DND-41 (cell line): Measurements from ENCODE around the gene FAM107B.

ENCODE experiments used
- ATAC-seq: fragments of 200-7000 bp; cut with Tn5 transposase; 3 replicates; pipeline ENCODE4 v1.9.1; 2021; ENCODE audit warnings: low read depth; ENCODE audit not compliant: insufficient read depth
- DNase-seq: peaks from one replicate; pipeline ENCODE4 v3.0.0-alpha.2; 2020
- H2AFZ ChIP-seq: 2 replicates; pipeline ENCODE4 v1.6.0; 2012; ENCODE audit warnings: low read depth, low read length
- H3K27ac ChIP-seq: 2 replicates; pipeline ENCODE4 v1.5.1; 2012; ENCODE audit warnings: low read length, inconsistent platforms
- H3K27me3 ChIP-seq: fragments of 200-600 bp; sonication (generic); 2 replicates; pipeline ENCODE4 v1.6.0; 2012; ENCODE audit warnings: low read length, mild to moderate bottlenecking, inconsistent platforms; ENCODE audit not compliant: insufficient read depth, poor library complexity
- H3K36me3 ChIP-seq: 2 replicates; pipeline ENCODE4 v1.5.1; 2012; ENCODE audit warnings: low read length, inconsistent platforms; ENCODE audit not compliant: insufficient read depth
- H3K4me1 ChIP-seq: 2 replicates; pipeline ENCODE4 v1.5.1; 2012; ENCODE audit warnings: mild to moderate bottlenecking, low read length; ENCODE audit not compliant: insufficient read depth
- H3K4me2 ChIP-seq: 2 replicates; pipeline ENCODE4 v1.6.0; 2012; ENCODE audit warnings: mild to moderate bottlenecking, moderate library complexity, low read length, inconsistent platforms; ENCODE audit not compliant: insufficient read depth
- H3K4me3 ChIP-seq, 2 experiments: fragments of 200-600 bp in 1 of 2; shearing (Covaris generic) in 1 of 2; 2 replicates each; pipeline ENCODE4 v1.5.1; 2012 to 2016; ENCODE audit warnings: inconsistent platforms in 2 of 2, low read length in 2 of 2, mild to moderate bottlenecking in 2 of 2, low read depth in 1 of 2, moderate library complexity in 1 of 2
- H3K79me2 ChIP-seq: 2 replicates; pipeline ENCODE4 v1.6.0; 2012; ENCODE audit warnings: low read length, inconsistent platforms; ENCODE audit not compliant: insufficient read depth
- H3K9ac ChIP-seq: 2 replicates; pipeline ENCODE4 v1.6.0; 2012; ENCODE audit warnings: low read depth, mild to moderate bottlenecking, inconsistent platforms, low read length, moderate library complexity
- H3K9me3 ChIP-seq: 2 replicates; pipeline ENCODE4 v1.5.1; 2012; ENCODE audit warnings: low read length, moderate library complexity, mild to moderate bottlenecking, inconsistent platforms; ENCODE audit not compliant: insufficient read depth, severe bottlenecking
- H4K20me1 ChIP-seq: 2 replicates; pipeline ENCODE4 v1.6.0; 2012; ENCODE audit warnings: low read length; ENCODE audit not compliant: insufficient read depth
- EZH2 ChIP-seq: IDR thresholded peaks from 3 replicates; pipeline ENCODE4 v1.6.1; 2012; ENCODE audit warnings: borderline replicate concordance, low read depth, mild to moderate bottlenecking, moderate library complexity, low read length, inconsistent platforms; ENCODE audit not compliant: severe bottlenecking
- TF ChIP-seq, protein P1 (sequence below): IDR thresholded peaks from 2 replicates; pipeline ENCODE4 v1.5.1; 2012; ENCODE audit warnings: borderline replicate concordance, low read length, moderate library complexity, mild to moderate bottlenecking; ENCODE audit not compliant: poor library complexity, severe bottlenecking; ENCODE audit errors: extremely low read depth

Gene FAM107B

DNA sequence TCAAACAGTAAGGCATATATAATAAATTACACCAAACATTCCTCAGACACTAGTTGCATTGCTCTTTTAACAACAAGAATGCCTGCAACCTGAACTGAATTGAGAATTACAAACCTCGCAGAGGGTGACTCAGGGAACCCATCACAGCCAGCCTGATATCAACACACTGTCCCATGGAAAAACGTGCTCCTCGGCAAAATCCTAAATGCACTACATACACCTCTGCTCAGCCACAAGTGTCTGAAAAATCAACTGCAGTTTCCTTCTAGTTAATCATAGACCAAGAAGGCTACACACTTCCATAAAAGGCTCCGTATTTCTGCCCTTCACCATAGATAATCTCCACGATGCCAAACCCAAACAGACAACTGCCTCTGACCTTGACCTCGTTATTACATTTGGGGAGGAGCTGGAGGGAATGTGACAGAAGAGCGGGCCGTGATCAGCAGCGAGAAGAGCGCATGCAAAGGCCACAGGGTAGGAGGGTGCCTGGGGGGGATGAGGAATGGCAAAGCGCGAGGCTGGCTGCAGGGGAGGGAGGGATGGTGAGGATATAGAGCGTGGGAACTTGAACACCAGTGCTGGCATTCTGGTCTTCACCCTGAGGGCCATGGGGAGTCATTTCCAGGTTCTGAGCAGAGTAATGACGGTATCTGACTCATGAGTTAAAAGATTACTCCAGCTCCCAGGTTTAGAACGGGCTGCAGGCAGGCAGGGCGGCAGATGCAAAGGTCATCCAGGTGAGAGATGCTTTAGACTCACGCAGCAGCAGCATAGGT, 242.0 kb downstream of the FAM107B start:
- DNase-seq (no peak), ATAC-seq (no peak)
- H3K9ac ChIP-seq = no peak overlapping the region
- peaks cover 8% of the 10 kb centered on the region for H3K27me3 ChIP-seq
- no peaks in the 10 kb centered on the region for H3K4me1 ChIP-seq
- TF ChIP-seq EZH2 = no peak
- TF ChIP-seq, protein P1, sequence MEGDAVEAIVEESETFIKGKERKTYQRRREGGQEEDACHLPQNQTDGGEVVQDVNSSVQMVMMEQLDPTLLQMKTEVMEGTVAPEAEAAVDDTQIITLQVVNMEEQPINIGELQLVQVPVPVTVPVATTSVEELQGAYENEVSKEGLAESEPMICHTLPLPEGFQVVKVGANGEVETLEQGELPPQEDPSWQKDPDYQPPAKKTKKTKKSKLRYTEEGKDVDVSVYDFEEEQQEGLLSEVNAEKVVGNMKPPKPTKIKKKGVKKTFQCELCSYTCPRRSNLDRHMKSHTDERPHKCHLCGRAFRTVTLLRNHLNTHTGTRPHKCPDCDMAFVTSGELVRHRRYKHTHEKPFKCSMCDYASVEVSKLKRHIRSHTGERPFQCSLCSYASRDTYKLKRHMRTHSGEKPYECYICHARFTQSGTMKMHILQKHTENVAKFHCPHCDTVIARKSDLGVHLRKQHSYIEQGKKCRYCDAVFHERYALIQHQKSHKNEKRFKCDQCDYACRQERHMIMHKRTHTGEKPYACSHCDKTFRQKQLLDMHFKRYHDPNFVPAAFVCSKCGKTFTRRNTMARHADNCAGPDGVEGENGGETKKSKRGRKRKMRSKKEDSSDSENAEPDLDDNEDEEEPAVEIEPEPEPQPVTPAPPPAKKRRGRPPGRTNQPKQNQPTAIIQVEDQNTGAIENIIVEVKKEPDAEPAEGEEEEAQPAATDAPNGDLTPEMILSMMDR = no peak
- H3K36me3 ChIP-seq = no peaks in the 10 kb centered on the region
- no peaks in the 10 kb centered on the region for H3K79me2 ChIP-seq
- H3K9me3 ChIP-seq = no peaks in the 10 kb centered on the region
- H3K4me3 ChIP-seq = no peak overlapping the region
- no peak overlapping the region for H3K27ac ChIP-seq
- H3K4me2 ChIP-seq = no peak overlapping the region
- no peaks in the 10 kb centered on the region for H4K20me1 ChIP-seq
- H2AFZ ChIP-seq = no peak overlapping the region

DNA sequence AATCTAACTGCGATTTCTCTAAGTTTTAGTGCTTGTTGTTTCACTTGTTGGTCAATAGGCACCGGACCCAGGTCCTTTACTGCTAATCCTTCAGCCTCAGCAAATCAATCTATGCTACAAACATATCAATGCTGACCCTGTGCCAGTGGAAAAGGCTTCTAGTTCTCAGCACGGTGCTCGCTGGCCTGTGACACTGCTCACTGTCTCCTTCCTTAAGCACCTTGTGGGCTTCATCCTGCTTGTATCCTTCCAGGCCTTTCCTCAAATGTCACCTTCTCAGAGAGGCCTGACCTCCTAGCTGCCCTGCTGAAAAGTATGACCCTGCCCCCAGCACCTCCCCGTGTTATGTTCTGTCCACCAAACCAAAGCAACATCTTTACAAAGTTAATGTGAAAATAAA, 242.7 kb downstream of the FAM107B start:
- Histone ChIP-seq H3K27ac (no peak overlapping the region), H3K79me2 (no peaks in the 10 kb centered on the region), H3K4me2 (no peak overlapping the region), H3K4me3 (no peak overlapping the region), H3K9me3 (no peaks in the 10 kb centered on the region), H2AFZ (no peak overlapping the region), H4K20me1 (no peaks in the 10 kb centered on the region), H3K27me3 (peaks cover 8% of the 10 kb centered on the region), H3K36me3 (no peaks in the 10 kb centered on the region), H3K4me1 (no peaks in the 10 kb centered on the region), H3K9ac (no peak overlapping the region)
- DNase-seq (no peak), ATAC-seq (no peak)
- TF ChIP-seq, protein P1 = no peak
- no peak for TF ChIP-seq EZH2

DNA sequence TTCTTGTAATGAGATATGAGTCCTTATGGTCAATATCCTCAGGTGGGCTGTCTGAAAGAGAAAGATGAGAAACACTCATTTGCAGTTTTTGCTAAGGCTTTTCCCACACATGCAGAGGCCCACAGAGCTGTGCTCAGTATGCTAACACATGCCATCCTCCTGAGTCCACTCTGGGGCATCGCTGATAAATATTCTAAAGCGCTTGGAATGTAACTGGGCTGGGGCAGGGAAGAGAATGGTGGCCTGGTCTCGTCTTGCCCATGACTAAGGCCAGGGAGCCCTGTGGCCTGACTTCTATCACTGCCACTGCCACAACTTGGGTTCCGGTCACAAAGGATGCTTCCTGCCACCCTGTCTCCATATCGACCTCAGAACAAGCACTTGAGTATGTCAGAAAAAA, 244.2 kb downstream of the FAM107B start:
- Histone ChIP-seq H2AFZ (no peak overlapping the region), H3K4me1 (no peaks in the 10 kb centered on the region), H3K4me2 (no peak overlapping the region), H3K27ac (no peak overlapping the region), H4K20me1 (no peaks in the 10 kb centered on the region), H3K9ac (no peak overlapping the region), H3K4me3 (no peak overlapping the region), H3K36me3 (no peaks in the 10 kb centered on the region), H3K79me2 (no peaks in the 10 kb centered on the region), H3K27me3 (peaks cover 8% of the 10 kb centered on the region), H3K9me3 (no peaks in the 10 kb centered on the region)
- no peak for TF ChIP-seq EZH2
- TF ChIP-seq, protein P1 = no peak
- no peak for ATAC-seq
- no peak for DNase-seq
